HepG2 (cell line): Measurements from ENCODE around the gene ITGB5. TPM values are rescaled to one million over a fixed set of nuclear protein-coding genes. Genes with fewer than 3 reads are reported as not detected.

ENCODE experiments used
- DMAP1 ChIP-seq: IDR thresholded peaks from 2 replicates; pipeline ENCODE4 v1.6.1; 2016
- HNRNPLL ChIP-seq: fragments of 200-400 bp; formaldehyde crosslinking; IDR thresholded peaks from 2 replicates; pipeline ENCODE4 v1.6.1; 2017; ENCODE audit warnings: mild to moderate bottlenecking, low read depth, low read length; ENCODE audit not compliant: poor library complexity, severe bottlenecking
- KLF12 ChIP-seq: sonication (generic); formaldehyde crosslinking; IDR thresholded peaks from 2 replicates; pipeline ENCODE4 v1.4.0; 2020; ENCODE audit warnings: missing genetic modification reagents, borderline replicate concordance
- KLF6 ChIP-seq: IDR thresholded peaks from 2 replicates; pipeline ENCODE4 v1.8.0; 2016; ENCODE audit warnings: missing biosample characterization, missing genetic modification reagents
- PCBP2 ChIP-seq: fragments of 200-400 bp; formaldehyde crosslinking; optimal IDR thresholded peaks from 2 replicates; pipeline ENCODE3; 2018; ENCODE audit warnings: low read length, low read depth; ENCODE audit not compliant: poor library complexity, severe bottlenecking
- PHB2 ChIP-seq: fragments of 450-650 bp; IDR thresholded peaks from 2 replicates; pipeline ENCODE4 v1.6.1; 2018; ENCODE audit not compliant: partially characterized antibody
- RFX5 ChIP-seq: IDR thresholded peaks from 2 replicates; pipeline ENCODE4 v1.6.1; 2011; ENCODE audit warnings: low read depth, low read length, improper control_type of control experiment
- TBP ChIP-seq: sonication (generic); formaldehyde crosslinking; IDR thresholded peaks from 2 replicates; pipeline ENCODE4 v1.5.0; 2020; ENCODE audit warnings: missing genetic modification reagents
- YEATS2 ChIP-seq: sonication (generic); formaldehyde crosslinking; IDR thresholded peaks from 2 replicates; pipeline ENCODE4 v1.4.0; 2020; ENCODE audit warnings: missing genetic modification reagents, borderline replicate concordance
- YEATS4 ChIP-seq: sonication (generic); formaldehyde crosslinking; IDR thresholded peaks from 2 replicates; pipeline ENCODE4 v1.4.0; 2020; ENCODE audit warnings: missing genetic modification reagents, borderline replicate concordance
- ZFP62 ChIP-seq: sonication (generic); formaldehyde crosslinking; IDR thresholded peaks from 2 replicates; pipeline ENCODE4 v1.4.0; 2020; ENCODE audit warnings: missing genetic modification reagents
- ZNF605 ChIP-seq: sonication (generic); formaldehyde crosslinking; IDR thresholded peaks from 2 replicates; pipeline ENCODE4 v1.8.0; 2022; ENCODE audit warnings: mild to moderate bottlenecking, missing genetic modification reagents
- ZNF839 ChIP-seq: sonication (generic); formaldehyde crosslinking; IDR thresholded peaks from 2 replicates; pipeline ENCODE4 v1.4.0; 2020; ENCODE audit warnings: missing genetic modification reagents, mild to moderate bottlenecking, borderline replicate concordance
- ZSCAN9 ChIP-seq: IDR thresholded peaks from 2 replicates; pipeline ENCODE4 v1.6.1; 2016; ENCODE audit warnings: borderline replicate concordance
- polyA plus RNA-seq, 8 experiments: library from polyadenylated mRNA; depleted of rRNA in 3 of 8; stranded (reverse) in 7 of 8; unstranded in 1 of 8; fragments of >200 nt; fragmentation: Illumina TruSeq in 4 of 8; extraction: Trizol in 4 of 8; gene quantifications; 2 replicates each; pipeline versions ENCODE4 v1.2.1 to v1.2.3, GENCODE V29; 2011 to 2016; ENCODE audit warnings: low read depth in 4 of 8, missing spikeins in 1 of 8, mixed read lengths in 1 of 8; ENCODE audit not compliant: insufficient read depth in 1 of 8
- total RNA-seq, 5 experiments: library from RNA; depleted of rRNA; stranded (reverse); fragments of >200 nt; fragmentation: Illumina TruSeq; extraction: Trizol; gene quantifications; 2 replicates each; pipeline ENCODE4 v1.2.3, GENCODE V29; 2016; ENCODE audit warnings: low read depth in 1 of 5
- TF ChIP-seq, protein P1 (sequence below): sonication (generic); formaldehyde crosslinking; conservative IDR thresholded peaks from 2 replicates; pipeline ENCODE4 v1.8.0; 2022; ENCODE audit warnings: mild to moderate bottlenecking, moderate library complexity, missing genetic modification reagents
- TF ChIP-seq, protein P2 (sequence below): sonication (generic); formaldehyde crosslinking; IDR thresholded peaks from 2 replicates; pipeline ENCODE4 v1.5.0; 2020; ENCODE audit warnings: missing genetic modification reagents
- TF ChIP-seq, protein P3 (sequence below): IDR thresholded peaks from 2 replicates; pipeline ENCODE4 v1.6.1; 2016; ENCODE audit warnings: mild to moderate bottlenecking
- TF ChIP-seq, protein P4 (sequence below): sonication (generic); formaldehyde crosslinking; IDR thresholded peaks from 2 replicates; pipeline ENCODE4 v1.4.0; 2020; ENCODE audit warnings: mild to moderate bottlenecking, missing genetic modification reagents
- TF ChIP-seq, protein P5 (sequence below): sonication (generic); formaldehyde crosslinking; IDR thresholded peaks from 2 replicates; pipeline ENCODE4 v1.9.0; 2022; ENCODE audit warnings: low read depth, missing genetic modification reagents
- TF ChIP-seq, protein P6 (sequence below): sonication (generic); formaldehyde crosslinking; IDR thresholded peaks from 2 replicates; pipeline ENCODE4 v1.4.0; 2020; ENCODE audit warnings: missing genetic modification reagents, borderline replicate concordance

Gene ITGB5
- total and polyA plus RNA-seq, 2 of the 13 experiments (the other 11 are each of a cell fraction or from before 2014, with no cell fraction given): 74.1 to 343 TPM

DNA sequence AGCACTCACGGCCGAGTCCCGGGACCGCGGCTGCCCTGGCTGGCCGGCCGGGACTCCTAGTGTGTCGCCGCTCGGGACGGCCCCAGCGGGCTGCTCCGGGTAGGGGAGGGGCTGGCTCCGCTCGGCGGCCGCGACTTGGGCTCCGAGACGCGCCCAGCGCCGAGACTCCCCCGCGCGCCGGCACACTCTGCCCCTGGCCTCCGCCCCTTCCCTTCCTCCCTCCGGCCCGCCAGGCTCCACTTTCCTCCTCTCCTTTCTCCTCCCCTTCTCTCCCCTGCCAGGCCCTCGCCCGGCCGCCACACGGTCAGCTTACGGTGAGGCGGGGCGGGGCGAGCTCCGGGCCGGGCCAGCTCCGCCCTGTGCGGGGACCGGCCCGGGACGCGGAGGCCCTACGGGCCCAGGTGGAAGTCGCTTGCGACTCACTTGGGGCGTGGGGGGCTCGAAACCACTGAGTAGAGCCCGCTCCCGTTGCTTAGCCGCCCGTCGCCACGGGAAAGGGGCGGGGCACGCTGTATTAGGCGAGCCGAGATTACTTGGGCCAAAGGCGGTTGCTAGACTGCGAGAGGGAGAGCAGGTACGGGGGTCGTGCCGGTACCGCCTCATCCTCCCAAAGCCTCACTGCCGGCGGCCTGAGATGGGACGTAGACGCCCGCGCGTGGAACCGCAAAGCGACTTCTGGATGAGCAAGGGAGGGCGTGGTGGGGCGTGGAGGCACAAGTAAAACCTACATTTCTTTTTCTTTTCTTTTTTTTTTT lies at the start of gene ITGB5 (continued):
- TF ChIP-seq, protein P1, sequence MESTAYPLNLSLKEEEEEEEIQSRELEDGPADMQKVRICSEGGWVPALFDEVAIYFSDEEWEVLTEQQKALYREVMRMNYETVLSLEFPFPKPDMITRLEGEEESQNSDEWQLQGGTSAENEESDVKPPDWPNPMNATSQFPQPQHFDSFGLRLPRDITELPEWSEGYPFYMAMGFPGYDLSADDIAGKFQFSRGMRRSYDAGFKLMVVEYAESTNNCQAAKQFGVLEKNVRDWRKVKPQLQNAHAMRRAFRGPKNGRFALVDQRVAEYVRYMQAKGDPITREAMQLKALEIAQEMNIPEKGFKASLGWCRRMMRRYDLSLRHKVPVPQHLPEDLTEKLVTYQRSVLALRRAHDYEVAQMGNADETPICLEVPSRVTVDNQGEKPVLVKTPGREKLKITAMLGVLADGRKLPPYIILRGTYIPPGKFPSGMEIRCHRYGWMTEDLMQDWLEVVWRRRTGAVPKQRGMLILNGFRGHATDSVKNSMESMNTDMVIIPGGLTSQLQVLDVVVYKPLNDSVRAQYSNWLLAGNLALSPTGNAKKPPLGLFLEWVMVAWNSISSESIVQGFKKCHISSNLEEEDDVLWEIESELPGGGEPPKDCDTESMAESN: peak; percentile 46
- TF ChIP-seq YEATS2 (CRISPR knock-in tag) (no peak), RFX5 (no peak), PHB2 (no peak), YEATS4 (no peak; the same call in 1 of the 2 replicates), ZFP62 (no peak), ZSCAN9 (CRISPR knock-in tag) (0 out of 2 replicates have a peak, but pooled peaks have one; percentile 48), PCBP2 (no peak), KLF6 (CRISPR knock-in tag) (no peak), KLF12 (CRISPR knock-in tag) (peak; percentile 75; the same call in 1 of the 2 replicates), TBP (0 out of 2 replicates have a peak, but pooled peaks have one; percentile 7), ZNF839 (CRISPR knock-in tag) (0 out of 2 replicates have a peak, but pooled peaks have one; percentile 27), ZNF605 (peak; percentile 61; the same call in 1 of the 2 replicates), DMAP1 (CRISPR knock-in tag) (peak; percentile 57; the same call in 1 of the 2 replicates), HNRNPLL (peak; percentile 76)
- TF ChIP-seq, protein P2, sequence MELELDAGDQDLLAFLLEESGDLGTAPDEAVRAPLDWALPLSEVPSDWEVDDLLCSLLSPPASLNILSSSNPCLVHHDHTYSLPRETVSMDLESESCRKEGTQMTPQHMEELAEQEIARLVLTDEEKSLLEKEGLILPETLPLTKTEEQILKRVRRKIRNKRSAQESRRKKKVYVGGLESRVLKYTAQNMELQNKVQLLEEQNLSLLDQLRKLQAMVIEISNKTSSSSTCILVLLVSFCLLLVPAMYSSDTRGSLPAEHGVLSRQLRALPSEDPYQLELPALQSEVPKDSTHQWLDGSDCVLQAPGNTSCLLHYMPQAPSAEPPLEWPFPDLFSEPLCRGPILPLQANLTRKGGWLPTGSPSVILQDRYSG (CRISPR knock-in tag): no peak; the same call in none of the 2 replicates
- TF ChIP-seq, protein P3, sequence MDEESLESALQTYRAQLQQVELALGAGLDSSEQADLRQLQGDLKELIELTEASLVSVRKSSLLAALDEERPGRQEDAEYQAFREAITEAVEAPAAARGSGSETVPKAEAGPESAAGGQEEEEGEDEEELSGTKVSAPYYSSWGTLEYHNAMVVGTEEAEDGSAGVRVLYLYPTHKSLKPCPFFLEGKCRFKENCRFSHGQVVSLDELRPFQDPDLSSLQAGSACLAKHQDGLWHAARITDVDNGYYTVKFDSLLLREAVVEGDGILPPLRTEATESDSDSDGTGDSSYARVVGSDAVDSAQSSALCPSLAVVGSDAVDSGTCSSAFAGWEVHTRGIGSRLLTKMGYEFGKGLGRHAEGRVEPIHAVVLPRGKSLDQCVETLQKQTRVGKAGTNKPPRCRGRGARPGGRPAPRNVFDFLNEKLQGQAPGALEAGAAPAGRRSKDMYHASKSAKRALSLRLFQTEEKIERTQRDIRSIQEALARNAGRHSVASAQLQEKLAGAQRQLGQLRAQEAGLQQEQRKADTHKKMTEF (CRISPR knock-in tag): peak; percentile 60; the same call in 1 of the 2 replicates
- TF ChIP-seq, protein P4, sequence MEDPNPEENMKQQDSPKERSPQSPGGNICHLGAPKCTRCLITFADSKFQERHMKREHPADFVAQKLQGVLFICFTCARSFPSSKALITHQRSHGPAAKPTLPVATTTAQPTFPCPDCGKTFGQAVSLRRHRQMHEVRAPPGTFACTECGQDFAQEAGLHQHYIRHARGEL (CRISPR knock-in tag): no peak
- TF ChIP-seq, protein P5, sequence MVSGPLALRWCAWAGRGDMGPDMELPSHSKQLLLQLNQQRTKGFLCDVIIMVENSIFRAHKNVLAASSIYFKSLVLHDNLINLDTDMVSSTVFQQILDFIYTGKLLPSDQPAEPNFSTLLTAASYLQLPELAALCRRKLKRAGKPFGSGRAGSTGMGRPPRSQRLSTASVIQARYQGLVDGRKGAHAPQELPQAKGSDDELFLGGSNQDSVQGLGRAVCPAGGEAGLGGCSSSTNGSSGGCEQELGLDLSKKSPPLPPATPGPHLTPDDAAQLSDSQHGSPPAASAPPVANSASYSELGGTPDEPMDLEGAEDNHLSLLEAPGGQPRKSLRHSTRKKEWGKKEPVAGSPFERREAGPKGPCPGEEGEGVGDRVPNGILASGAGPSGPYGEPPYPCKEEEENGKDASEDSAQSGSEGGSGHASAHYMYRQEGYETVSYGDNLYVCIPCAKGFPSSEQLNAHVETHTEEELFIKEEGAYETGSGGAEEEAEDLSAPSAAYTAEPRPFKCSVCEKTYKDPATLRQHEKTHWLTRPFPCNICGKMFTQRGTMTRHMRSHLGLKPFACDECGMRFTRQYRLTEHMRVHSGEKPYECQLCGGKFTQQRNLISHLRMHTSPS (CRISPR knock-in tag): no peak
- TF ChIP-seq, protein P6, sequence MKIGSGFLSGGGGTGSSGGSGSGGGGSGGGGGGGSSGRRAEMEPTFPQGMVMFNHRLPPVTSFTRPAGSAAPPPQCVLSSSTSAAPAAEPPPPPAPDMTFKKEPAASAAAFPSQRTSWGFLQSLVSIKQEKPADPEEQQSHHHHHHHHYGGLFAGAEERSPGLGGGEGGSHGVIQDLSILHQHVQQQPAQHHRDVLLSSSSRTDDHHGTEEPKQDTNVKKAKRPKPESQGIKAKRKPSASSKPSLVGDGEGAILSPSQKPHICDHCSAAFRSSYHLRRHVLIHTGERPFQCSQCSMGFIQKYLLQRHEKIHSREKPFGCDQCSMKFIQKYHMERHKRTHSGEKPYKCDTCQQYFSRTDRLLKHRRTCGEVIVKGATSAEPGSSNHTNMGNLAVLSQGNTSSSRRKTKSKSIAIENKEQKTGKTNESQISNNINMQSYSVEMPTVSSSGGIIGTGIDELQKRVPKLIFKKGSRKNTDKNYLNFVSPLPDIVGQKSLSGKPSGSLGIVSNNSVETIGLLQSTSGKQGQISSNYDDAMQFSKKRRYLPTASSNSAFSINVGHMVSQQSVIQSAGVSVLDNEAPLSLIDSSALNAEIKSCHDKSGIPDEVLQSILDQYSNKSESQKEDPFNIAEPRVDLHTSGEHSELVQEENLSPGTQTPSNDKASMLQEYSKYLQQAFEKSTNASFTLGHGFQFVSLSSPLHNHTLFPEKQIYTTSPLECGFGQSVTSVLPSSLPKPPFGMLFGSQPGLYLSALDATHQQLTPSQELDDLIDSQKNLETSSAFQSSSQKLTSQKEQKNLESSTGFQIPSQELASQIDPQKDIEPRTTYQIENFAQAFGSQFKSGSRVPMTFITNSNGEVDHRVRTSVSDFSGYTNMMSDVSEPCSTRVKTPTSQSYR (CRISPR knock-in tag): 0 out of 2 replicates have a peak, but pooled peaks have one; percentile 21
